Uterus (tissue), 2 donors: ENCODE data around the gene SETD1A.
A peak's percentile ranks its signal among the peaks of the same experiment; 100 is the strongest.

Experiments
- POLR2A ChIP-seq, 2 donors: fragments of 450-650 bp; IDR thresholded peaks; one replicate each; pipeline ENCODE4 v1.6.1; 2016; ENCODE audit warnings: antibody characterized with exemption in 2 of 2, mild to moderate bottlenecking in 1 of 2, moderate library complexity in 1 of 2
- TF ChIP-seq, protein P1 (sequence below), 4 experiments: fragments of 200-600 bp in 2 of 4; fragments of 450-650 bp in 2 of 4; sonication (generic) in 2 of 4; IDR thresholded peaks; one replicate each; pipeline ENCODE4 v1.5.1; 2016 to 2019; ENCODE audit warnings: antibody characterized with exemption in 4 of 4, mild to moderate bottlenecking in 2 of 4, moderate library complexity in 1 of 4

DNA sequence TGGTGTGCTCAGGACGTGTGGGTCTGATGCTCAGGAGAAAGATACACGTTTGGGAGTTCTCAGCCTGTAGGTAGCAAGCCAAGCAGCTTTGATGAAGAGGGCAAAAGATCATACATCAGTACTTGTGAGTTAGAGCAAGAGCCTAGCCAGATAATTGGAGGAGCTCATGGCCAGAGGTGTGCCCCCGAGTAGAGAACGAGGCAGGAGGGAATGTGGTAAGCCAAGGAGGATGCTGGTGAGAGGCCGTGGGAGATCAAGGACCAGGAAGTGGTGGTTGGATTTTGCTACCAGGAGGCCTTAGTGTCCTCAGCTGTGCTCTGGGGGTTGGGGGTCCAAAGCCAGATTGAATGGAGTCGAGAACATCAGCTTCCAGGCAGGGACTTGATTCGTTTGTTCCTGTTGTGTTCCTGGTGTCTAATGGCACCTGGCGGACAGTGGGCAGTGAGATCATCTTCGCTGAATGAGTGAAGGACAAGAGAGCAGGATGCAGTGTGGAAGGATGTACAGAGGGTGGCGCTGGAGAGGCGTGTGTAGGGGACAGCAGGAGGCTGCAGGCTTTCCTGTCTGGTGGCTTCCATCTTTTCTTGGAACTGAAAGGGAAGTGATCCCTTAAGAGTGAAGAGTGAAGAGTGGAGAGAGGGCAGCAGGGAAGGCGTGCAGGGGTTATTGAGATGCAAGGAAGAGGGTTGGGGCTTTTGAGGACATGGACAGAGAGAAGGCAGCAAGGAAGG lies 22.6 kb upstream of the SETD1A start:
- TF ChIP-seq, protein P1, sequence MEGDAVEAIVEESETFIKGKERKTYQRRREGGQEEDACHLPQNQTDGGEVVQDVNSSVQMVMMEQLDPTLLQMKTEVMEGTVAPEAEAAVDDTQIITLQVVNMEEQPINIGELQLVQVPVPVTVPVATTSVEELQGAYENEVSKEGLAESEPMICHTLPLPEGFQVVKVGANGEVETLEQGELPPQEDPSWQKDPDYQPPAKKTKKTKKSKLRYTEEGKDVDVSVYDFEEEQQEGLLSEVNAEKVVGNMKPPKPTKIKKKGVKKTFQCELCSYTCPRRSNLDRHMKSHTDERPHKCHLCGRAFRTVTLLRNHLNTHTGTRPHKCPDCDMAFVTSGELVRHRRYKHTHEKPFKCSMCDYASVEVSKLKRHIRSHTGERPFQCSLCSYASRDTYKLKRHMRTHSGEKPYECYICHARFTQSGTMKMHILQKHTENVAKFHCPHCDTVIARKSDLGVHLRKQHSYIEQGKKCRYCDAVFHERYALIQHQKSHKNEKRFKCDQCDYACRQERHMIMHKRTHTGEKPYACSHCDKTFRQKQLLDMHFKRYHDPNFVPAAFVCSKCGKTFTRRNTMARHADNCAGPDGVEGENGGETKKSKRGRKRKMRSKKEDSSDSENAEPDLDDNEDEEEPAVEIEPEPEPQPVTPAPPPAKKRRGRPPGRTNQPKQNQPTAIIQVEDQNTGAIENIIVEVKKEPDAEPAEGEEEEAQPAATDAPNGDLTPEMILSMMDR (IDR thresholded peaks at IDR 0.05), result peak in 2 of 4 experiments; percentile 15 to 34
- TF ChIP-seq POLR2A (IDR thresholded peaks at IDR 0.05), result no peak
